T follicular helper cell (primary cell): ENCODE measurements around the gene SPARC.
"Not testable (repeated sequence)": the region's sequence is repeated elsewhere in the genome, so short reads cannot be mapped to it uniquely, and the experiment has no call there.

Source experiments
- DNase-seq: peaks from one replicate; pipeline ENCODE4 v3.0.0-alpha.2; 2020; ENCODE audit warnings: low read depth
- total RNA-seq, 2 experiments: gene quantifications; one replicate each; lab custom pipeline; 2026; lab: John Stamatoyannopoulos, UW

The SPARC gene, protein sequence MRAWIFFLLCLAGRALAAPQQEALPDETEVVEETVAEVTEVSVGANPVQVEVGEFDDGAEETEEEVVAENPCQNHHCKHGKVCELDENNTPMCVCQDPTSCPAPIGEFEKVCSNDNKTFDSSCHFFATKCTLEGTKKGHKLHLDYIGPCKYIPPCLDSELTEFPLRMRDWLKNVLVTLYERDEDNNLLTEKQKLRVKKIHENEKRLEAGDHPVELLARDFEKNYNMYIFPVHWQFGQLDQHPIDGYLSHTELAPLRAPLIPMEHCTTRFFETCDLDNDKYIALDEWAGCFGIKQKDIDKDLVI
- total RNA-seq: 0.04 to 0.30 reads per million in 2 experiments

DNA sequence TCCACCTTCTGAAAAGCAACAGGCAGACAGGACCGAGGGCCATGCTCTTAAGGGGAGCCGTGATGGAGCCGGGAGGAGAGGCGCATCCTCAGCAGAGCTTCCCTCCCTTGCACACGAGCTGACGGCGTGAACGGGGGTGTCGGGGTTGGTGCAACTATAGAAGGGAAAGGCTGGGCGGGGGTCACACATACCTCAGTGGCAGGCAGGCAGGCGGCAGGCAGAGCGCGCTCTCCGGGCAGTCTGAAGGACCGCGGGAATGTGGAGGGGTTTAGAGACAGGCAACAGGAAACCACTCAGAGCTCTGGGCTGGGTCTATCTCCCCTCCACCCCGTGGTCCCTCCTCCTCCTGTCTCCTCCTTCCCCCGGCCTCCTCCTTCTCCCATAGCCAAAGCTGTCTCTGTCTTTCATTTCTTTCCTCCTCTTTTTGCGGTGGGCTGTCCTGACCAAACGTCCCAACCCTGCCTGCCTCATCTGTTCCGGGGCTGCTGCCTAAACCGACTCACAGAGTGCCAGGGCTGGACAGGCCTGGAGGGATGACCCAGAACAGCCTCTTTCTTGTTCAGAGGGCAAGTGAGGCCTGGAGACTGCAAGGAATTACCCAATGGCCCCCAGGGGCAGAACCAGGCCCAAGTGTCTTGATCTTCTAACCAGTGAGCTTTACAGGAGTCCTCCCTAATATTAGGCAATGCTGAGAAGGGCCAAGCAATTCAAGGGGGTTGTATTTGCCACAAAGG lies at the start of gene SPARC:
TSS of gene SPARC (minus strand) at position 242 of the 734 bp plus-strand sequence. CDS start 10,727 bp downstream, outside the sequence.
- DNase-seq: no peak

DNA sequence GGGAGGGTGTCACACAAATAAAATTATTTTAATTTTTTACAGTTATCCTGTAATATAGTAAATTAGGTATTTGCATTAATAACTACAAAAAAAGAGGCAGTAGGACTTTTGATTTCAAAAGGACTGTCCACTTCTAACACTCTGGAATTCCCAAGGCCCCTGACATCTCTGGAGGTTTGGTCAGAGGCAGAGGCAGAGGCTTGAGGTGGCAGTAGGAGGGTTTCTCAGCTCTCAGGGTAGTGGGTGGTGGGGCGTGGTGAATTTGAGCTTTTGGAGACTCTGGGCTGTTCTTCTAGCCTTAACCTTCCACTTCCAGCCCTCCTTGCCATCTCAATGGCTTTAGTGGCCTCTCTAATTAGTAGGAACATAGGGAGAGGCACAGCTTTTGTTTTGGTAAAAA lies 48.9 kb upstream of the SPARC start:
- no peak for DNase-seq

DNA sequence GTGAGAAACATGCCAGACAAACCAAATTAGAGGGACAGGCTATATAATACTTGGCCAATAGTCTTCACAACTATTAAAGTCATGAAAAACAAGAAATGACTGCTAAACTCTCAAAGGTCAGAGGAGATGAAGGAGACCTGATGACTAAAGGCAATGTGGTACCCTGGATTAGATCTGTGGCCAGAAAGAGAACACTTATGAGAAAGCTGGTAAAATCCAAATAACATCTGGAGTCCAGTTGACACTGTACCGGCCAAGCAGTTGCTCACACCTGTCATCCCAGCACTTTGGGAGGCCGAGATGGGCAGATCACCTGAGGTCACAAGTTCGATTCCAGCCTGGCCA lies 47.3 kb upstream of the SPARC start:
- DNase-seq: no peak

DNA sequence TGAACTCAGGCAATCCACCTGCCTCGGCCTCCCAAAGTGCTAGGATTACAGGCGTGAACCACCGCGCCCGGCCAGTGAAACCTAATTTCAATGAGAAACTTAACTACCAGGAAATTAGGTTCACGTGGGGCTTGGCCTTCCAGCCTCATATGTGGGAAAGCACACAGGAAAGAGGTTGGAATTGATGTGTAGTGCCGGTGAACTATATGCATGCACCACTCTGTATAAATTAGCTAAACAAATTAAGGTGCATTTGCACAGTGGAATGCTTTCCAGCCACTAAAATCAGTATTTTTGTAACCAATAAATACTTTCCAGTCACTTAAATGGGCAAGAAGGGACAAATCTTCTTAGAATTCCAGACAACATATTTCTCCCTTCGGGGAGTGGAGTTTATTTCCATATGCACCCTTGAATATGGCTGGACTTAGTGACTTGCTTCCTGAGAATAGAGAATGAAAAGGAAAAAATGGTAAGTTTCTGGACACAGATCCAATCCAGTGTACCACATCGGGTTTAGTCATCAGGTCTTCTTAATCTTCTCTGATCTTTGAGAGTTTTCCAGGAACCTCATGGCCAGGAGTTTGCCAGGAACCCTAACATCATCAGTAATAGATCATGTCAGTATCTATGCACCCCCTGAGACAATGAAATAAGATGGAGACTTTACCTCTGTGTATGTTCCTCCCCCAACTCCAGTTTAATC lies 46.8 kb upstream of the SPARC start:
- DNase-seq: no peak

DNA sequence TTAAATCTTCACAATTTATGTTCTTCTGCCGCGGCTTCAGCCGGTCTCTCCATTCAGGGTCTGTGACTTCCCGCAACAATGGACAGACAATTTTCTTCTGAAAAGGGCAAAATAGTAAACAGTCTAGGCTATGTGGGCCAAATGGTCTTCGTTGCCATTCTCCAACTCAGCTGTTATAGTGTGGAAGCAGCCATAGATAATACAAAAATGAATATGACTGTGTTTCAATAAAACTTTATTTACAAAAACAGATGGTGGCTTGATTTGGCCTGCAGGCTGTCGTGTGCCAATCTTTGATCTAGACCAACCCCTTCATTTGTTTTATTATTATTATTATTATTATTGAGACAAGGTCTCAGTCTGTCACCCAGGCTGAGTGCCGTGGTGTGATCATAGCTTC lies 43.7 kb upstream of the SPARC start:
- no peak for DNase-seq

DNA sequence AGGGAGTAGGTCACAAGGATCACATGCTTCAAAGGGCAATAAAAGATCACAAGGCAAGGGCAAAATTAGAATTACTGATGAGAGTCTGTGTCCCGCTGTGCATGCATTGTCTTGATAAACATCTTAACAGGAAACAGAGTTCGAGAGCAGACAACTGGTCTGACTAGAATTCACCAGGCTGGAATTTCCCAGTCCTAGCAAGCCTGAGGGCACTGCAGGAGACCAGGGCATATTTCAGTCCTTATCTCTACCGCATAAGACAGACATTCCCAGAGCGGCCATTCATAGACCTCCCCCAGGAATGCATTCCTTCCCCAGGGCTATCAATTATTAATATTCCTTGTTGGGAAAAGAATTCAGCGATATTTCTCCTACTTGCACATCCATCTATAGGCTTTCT lies 42.9 kb upstream of the SPARC start:
- not testable (repeated sequence) for DNase-seq

DNA sequence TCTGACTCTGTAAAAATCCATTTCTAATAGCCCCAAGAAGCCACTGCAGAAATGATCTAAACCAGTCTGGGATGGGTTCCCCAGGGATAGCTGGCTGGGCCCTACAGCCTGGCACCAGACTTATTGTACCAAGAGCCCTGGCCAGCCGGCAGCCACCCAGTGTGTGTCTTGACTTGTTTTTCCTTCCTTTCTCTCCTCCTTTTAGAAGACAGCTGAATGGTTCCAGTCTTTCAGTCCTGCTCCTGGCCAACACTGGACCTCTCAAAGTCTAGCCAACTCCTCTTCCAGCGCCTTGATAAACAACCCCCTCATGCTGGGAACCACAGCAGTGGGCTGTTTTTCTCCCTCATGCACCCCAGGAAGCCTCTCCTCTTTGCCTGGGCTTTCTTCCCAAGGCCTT lies 37.6 kb upstream of the SPARC start:
- no peak for DNase-seq

DNA sequence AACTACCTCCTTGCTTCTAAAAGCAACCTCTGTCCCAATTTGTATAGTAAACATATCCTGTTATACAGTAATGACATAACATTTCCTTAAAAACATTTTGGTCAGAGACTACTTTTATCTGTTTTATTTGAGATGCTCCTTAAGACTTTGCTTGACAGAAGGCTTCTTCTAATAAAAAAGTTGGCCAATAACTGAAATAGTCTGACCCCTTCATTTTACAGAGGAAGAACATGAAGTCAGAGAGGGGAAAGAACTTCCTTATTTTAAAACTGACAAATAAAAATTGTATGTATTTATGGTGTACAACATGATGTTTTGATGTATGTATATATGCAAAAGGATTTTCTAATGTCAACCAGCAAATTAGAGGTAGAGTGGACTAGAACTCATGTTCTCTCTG lies 35.8 kb upstream of the SPARC start:
- DNase-seq: no peak

DNA sequence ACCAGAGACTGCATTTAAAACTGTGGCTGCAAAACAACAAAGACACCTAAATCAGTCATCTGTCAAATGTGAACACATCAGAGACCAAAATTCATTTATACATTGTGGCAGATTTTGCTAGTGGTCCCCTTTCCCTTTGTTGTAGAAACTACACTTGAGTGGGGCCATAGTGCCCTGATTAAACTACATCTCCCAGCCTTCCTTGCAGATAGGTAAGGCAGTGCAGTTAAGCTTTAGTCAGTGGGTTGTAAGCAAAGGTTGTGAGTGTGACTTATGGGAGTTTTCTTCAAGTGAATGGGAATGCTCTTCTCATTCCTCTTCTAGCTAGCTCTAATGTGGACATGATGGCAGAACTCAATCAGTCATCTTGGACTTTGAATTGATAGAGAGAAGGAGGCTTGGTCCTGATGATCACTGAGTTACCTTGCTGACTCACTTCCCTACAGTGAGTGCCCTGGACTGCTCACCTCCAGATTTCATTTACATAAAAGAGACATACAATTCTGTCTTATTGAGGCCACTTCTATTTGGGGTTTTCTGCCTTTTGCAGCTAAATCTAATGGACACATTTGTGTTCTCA lies 35.2 kb upstream of the SPARC start:
- no peak for DNase-seq

DNA sequence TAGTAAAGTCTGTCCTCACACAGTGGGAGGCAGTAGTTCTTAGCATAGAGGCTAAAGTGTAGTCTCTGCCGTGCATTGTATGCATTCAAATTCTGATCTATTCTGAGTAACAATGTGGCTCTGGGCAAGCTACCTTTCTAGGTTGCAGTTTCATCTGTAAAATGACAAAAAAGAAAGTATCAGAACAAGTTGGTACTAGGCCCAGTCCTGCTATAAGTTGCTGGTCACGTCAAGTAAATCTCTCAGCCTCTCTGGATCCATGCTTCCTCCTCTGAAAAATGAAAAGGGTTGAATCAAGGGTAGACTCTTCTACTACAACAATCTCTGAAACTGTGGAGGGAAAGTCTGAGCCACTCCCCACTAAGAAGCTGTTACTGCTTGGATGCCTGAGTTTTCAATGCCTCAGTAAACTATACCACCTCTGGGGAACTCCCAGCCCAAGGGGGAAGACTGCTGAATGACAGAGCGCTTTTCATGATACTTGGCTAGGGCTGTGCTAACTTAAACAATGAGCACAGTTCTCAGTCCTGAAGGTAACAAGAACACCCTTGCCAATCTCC lies 34.5 kb upstream of the SPARC start:
- DNase-seq: no peak

DNA sequence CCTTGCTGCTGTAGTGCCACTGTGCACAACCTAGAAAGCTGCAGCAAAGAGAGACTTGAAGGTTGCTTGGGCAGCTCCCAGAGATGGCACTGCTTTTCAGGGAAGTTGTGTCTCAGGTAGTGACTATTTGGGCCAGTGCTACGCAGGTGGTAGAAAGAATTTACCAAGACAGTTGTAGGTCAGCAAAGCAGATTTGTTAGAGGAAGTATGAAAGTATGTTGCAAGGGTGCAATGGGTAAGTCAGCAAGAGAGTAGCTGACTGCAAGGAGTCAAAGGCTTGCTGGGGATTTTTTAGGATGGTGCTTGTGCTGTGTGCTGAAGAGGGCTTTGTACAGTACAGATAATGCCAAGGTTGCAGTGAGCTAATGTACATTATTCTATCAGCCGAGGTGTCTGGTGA lies 33.5 kb upstream of the SPARC start:
- no peak for DNase-seq

DNA sequence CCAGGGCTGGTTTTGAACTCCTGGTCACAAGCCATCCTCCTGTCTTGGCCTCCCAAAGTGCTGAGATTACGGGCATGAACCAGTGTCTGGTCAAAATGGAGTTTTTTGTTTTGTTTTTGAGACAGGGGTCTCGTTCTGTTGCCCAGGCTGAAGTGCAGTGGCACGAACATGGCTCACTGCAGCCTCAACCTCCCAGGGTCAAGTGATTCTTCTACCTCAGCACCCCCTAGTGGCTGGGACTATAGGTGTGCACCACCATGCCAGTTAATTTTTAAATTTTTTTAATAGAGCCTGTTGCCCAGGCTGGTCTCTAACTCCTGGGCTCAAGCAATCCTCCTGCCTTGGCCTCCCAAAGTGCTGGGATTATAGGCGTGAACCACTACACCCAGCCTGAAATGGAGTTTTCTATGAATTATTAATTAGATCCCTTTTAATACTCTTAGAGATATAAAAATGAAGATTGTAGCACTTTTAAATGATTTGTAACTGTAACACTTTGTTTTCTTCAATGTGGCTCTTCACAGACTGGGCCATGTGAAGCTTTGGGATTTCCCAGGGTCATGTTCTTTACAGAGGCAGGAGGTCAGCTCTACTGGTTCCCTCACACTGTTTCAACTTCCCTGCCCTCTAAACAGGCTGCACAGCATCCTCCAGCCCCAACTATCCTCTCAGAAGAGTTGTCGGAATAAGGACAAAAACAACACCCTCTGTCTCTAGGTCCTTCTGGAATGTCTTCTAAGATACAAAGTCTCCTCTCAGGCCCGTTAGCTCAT lies 32.7 kb upstream of the SPARC start:
- DNase-seq: no peak

DNA sequence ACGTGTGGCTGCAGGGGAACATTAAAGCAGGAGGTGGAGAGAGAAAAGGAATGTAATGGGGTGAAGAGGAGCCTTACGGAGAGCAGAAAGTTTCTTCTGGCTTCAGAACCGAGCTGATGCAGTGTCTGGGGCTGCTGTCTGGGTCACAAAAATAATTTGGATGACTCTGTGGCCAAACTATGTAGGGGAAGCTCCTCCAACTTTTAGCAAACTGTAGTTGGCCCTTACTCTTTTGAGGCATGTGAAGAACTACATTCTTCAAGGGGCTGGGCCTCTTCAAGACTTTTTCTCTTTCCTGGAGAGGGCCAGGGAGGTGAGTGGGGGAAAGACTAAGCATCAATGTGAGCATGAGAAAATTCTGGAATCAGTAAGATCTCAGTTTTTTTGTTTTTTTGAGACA lies 31.9 kb upstream of the SPARC start:
- DNase-seq: no peak

DNA sequence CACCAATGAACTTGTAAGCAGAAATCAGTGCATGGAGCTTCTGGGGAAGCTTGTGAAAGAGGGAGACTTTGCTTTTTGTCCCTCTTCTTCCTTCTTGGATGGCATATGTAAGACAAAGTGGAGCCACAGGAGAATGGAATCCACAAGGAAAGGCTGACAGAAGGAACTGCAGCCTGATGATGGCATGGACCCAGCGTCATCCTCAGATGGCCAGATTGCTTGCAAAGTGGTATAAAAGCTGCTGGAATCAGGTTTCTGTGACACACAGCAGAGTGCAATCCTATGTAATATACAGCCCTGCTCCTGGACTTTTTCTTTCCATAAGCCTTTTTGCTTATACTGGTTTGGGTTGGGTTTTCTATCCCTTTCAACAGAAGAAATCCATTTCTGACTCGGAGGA lies 31.4 kb upstream of the SPARC start:
- no peak for DNase-seq

DNA sequence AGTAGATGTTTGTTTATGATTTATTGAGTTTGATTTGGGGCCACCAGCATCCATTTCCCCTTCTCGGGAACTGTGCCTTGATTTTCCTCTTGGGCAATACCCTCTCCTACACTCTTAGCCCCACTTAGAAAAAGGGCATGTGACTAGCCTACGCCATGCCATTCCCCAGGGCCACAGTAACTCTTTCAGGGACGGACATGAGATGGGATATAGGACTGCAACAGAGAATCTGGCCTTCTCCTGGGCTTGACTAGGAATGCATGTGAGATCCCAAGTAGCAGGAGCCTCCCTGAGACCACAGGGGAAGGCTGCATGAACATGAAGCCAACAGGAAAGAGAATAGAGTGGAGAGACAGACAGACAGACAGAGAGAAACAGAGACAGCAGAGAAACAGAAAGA lies 30.7 kb upstream of the SPARC start:
- DNase-seq: no peak

DNA sequence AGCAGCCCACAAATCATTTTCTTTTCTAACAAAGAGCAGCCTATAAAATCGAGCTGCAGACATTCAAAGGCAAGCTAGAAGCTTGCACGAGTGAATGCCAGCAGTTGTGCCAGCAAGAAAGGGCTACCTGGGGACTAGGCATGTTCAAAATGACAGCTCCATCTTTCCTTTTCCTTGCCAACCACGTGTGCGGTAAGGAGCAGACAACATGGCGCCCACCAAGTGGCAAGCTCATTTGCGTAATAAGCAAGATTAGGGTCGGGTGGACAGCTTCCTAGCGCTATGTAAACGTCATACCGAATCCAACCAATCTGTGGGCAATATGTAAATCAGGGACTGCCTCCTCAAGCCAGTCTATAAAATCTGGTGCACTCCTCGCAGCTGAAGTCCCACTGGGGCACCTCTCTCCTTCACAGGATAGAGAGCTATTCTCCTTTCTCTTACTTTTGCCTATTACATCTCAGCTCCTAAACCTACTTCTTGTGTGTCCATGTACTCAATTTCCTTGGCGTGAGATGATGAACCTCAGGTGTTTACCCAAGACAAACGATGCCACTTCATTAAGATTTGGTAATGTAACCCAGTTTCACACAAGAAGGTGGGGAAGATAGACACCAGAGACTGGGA lies 22.5 kb upstream of the SPARC start:
- no peak for DNase-seq

DNA sequence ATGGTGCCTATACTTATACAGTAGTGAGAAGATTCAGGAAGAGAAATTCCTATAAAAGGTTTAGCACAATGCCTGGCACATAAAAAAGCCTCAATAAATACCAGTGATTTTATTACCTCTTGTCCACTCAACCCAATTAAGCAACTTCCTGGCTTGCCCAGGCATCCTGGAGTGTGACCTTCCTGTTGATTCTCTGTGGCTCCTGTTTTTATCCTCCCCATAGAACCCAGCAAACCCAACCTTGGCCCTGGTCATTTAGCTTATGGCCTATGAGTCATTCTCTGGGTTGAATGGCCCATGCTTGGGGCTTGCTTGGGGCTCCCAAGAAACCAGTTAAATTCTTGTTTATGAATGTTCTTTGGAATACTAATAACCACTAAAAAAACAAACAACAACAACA lies 21.4 kb upstream of the SPARC start:
- no peak for DNase-seq

DNA sequence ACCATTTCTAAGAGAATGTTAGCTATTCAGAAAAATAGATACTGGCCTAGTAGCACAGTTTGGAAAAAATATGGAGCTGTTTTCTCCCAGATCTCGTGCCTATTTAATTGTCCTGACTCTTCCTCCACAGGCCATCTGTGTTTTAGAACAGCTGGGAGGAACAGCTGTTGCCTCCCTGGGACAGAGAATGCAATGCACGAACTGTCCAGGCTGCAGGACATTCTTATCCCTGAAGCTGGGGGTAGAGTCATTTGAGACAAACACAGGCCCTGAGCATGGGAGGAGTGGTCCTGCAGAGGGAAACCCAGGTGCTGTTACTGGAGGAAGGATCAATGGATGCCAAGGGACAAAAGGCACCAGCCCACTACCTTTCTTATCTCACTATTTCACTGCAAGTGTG lies 20.9 kb upstream of the SPARC start:
- DNase-seq: no peak

DNA sequence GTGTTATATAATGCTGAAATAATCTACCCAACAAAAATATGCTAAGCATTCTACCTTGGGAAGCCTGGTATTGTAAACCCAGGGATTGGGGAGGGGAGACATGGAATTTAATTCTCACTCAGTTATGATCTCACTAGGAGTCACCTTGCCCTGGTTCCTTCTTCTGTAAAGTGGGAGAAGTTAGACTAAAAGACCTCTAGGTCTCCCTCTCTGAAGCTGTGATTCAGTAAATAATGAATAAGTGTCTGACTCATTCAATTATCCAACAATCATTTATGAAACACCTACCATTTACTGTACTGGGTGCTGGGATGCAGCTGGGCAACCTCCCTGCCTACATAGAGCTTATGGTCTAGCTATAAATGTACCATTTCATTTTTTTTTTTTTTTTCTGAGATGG lies 20.2 kb upstream of the SPARC start:
- DNase-seq: no peak

DNA sequence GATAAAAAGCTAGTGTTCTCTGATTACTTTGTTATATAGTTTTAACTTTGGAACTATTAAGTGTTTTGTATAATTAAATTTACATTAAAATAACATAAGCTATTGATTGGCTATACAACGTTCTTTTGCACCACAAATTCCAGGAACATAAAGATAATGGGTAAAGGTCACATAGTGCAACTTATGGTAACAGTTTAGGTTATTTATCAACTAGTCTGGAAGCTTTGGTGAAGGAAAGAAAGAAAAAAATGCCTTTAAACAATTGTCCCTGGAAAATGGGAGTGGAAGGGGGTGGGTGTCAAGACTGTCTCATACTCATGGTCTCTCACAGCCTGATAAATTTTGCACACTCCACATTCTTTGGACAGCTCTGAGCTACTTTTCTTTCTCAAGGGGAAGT lies 17.1 kb upstream of the SPARC start:
- DNase-seq: no peak

DNA sequence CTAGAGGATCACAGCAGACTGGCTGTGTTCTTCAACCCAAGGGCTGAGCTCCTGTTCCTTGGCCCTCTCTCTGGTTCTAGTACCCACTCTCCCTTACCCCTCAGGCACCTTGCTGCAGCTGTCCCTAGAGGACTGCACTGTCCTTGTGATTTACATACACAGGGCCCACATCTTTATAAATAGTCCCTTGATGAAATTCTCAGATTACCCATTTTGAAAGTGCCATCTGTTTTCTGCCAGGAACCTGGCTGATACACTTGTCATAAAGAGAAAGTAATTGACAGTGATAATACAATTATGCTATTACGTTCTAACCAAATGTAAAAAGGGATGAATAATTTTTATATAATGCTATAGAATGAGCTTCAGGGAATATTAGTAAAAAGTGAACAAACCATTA lies 16.5 kb upstream of the SPARC start:
- no peak for DNase-seq
